Forelimb muscle (tissue), 1 donor: ENCODE results near the gene OR6N2. TPM values are rescaled to one million over a fixed set of nuclear protein-coding genes. Genes with fewer than 3 reads are reported as not detected.

ENCODE experiments used
- DNase-seq: peaks from one replicate; pipeline ENCODE4 v3.0.0-alpha.2; 2013; ENCODE audit warnings: low read depth
- polyA plus RNA-seq: library from polyadenylated mRNA; unstranded; fragments of 120-200 nt; gene quantifications from one replicate; pipeline ENCODE4 v1.2.1, GENCODE V29; 2013; ENCODE audit not compliant: insufficient read length

OR6N2 gene
- polyA plus RNA-seq, 1 donor: not detected

DNA sequence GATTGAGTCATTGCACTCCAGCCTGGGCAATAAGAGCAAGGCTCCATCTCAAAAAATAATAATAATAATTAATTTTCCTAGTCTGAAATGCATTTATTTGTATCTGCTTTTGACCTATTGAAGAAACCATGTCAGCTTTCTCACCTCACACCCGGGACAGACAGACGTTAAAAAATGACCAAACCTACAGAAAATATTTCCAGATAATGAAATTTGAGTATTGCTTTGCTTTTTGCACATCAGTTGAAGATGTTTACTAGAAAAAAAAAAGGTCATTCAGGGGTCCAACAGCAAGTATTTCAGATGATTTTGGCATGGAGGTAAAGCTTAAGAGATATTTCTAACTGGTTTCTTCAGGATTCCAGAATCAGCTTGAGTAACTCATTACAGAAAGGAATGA is 26.6 kb downstream of the OR6N2 start, which contains the start of gene OR6K6:
TSS of gene OR6K6 (plus strand) at position 301 of the 400 bp plus-strand sequence. CDS start 168 bp downstream, outside the sequence.
- DNase-seq: no peak

DNA sequence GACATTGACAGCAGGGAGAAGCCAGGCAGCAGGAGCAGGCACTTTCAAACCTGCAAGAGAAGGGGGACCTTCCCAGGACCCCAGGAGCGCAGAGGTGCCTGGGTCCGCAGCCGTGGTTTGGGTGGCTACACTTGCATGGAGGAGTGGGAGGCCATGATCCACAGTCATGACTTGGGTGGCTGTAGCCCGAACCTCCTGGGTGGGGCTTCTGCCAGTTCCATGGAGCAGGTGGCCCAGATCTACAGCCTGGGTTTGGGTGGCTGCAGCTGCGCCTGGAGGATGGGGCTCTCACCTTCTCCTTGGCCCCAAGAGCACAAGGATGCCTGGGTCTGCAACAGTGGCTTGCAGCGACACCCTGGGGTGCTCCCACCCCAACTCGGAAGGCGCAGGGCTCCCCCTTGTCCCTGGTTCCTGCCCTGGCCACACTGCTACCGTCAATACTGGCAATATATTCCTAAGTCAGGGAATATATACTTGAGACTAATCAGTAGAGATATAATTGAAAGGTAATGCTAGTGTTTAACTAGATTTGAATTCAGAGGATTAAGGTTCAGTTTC is 28.8 kb downstream of the OR6N2 start:
- no peak for DNase-seq

DNA sequence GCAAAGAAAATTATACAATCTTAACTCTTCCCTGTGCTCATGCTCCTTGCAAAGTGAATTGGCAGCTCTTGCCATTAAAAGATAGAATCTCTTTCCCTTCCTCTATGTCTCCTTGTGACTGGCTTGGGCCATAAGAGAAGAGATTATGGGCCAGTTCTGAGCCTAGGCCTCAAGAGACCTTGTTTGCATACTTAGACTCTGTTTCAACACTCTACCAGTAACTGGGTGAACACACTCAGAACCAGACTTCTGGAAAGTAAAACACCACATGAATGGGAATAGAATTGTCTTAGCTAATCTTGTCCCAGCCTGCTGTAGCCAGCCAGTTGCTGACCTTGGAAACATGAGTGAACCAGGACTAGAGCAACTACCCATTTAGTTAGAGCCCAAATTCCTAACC is 45.2 kb downstream of the OR6N2 start:
- DNase-seq: no peak

DNA sequence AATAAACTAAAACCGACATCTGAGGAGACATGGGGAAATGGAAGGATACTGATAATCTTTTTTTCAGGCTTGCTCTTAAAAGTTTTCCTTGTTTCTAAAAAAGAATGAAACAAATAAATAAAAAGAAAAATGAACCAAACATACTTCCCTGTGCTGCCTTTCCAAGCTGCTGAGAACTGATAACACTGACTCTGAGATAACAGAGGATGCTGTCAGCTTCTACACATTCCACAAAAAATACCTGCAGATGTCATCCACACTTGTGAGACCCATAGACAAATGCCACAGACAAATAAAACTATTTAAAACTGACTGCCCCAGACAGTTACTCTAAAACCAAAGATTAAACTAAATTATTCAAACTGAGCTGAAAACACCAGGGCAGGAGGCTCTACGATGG is 48.5 kb downstream of the OR6N2 start:
- DNase-seq: no peak

DNA sequence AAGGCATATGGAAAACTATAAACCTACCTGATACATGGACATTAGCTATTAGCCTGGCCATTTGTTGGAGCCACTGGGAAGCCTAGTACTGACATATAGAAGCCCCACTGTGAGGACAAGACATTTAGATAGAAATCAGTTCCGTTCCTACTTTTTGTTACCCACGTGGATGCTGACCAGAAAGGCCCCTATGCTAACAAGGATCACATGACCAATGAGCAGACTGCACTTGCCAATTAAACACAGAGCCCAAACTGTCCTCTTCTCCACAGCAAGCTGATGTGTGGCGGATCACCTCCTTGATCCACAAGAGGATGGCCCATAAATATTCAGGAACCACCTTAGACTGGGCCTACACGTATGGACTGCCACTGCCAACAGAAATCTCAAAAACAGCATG is 49.3 kb downstream of the OR6N2 start:
- no peak for DNase-seq

DNA sequence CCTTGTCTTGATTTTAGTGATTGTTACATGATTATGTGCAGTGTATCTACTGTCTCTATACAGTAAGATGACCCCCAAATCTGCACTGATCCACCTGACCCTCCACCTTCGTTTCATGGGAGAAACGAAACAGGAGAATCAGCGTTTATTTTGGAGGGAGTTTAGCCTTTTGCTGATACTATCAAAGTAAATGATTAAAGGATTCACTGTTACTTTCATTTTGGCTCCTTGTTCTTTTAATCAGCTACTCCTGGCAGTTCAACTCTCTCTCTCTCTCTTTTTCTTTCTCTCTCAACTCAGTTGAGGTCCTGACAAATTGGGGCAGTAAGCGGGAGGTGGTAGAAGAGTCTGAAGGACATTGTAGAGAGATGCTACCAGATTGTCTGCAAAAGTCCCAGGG is 50.6 kb downstream of the OR6N2 start:
- DNase-seq: no peak

DNA sequence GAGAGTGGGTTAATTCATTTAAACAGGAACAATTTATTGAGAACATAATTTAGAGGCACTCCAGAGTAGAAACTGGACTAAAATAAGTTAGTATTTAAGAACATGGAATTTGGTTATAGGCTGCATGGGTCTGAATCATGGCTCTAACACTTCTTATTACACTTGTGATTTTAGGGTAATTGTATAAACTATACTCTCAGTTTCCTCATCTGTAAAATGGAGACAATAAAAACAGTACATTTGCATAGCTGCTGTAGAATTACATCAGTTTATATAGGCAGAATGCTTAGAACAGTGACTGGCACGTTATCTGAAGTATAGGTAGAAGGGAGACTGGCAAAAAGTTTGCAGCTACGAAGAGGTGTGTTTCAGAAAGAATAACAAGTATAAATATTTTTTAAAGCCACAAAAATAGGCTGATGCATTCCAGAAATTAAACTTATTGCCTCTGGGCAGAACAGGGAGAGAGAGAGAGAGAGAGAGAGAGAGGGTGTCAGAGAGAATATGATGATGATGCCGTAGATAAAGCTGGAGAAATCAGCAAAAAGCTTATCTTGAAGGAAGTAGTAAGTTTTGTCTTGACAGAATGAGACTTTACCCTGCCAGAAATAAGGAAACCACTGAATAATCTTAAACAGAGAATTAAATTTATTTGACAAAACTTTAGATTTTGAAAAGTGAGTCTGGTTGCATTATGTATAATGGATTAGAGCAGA is 52.3 kb downstream of the OR6N2 start:
- DNase-seq: no peak

DNA sequence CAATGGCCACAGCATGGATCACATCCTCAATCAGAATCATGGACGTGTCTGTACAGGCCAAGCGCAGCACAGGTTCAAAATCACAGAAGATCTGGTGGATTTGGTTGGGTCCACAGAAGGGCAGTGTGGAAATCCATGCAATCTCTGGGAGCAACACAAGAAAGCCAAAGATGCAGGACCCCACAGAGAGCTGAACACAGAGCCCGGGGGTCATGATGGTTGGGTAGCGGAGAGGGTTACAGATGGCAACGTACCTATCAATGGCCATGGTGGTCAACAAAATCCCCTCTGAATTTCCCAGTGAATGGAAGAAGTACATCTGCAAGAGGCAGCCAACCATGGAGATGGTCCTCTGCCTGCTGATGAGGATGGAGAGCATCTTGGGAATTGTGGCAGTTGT is 56.6 kb downstream of the OR6N2 start:
- no peak for DNase-seq

Other genes starting within 250 kb of the OR6N2 start
- gene OR6Y1, start 226.8 kb downstream of the OR6N2 start, polyA plus RNA-seq: not detected
- not detected for gene OR6P1, start 210.6 kb downstream of the OR6N2 start, polyA plus RNA-seq
- not detected for gene OR10X1, start 201.3 kb downstream of the OR6N2 start, polyA plus RNA-seq
- gene OR10Z1, start 175.9 kb downstream of the OR6N2 start, polyA plus RNA-seq: 0.13 TPM
- gene SPTA1, start 94.5 kb downstream of the OR6N2 start, polyA plus RNA-seq: 3.2 TPM
- gene OR6K2, start 80.6 kb downstream of the OR6N2 start, polyA plus RNA-seq: not detected
- gene OR6K3, start 60.5 kb downstream of the OR6N2 start, polyA plus RNA-seq: not detected
- not detected for gene OR6K6, start 26.5 kb downstream of the OR6N2 start, polyA plus RNA-seq
- gene OR6N1, start 9.0 kb downstream of the OR6N2 start, polyA plus RNA-seq: not detected
- 2.9 TPM for gene MNDA, start 50.1 kb upstream of the OR6N2 start, polyA plus RNA-seq
- 0.22 TPM for gene PYHIN1, start 150.3 kb upstream of the OR6N2 start, polyA plus RNA-seq
- gene IFI16, start 228.7 kb upstream of the OR6N2 start, polyA plus RNA-seq: 28.6 TPM